Measurements from ENCODE around the gene TMEM79.

GRCh38 chr1:156281693-156282478, 2.2 kb upstream of the TMEM79 start:
- TF ChIP-seq EZH2 (IDR thresholded peaks at IDR 0.05) (no peak), POLR2AphosphoS5 (IDR thresholded peaks at IDR 0.05; ENCODE audit: borderline replicate concordance, low read depth, low read length) (peak; percentile 29; the same call in 1 of the 2 replicates), FOXP2 (optimal IDR thresholded peaks at IDR 0.05; ENCODE audit: control extremely low read depth, extremely low read length, insufficient read depth) (no peak)

Data from SK-N-MC (cell line).